Smooth muscle cell (in vitro differentiated cells): ENCODE results near the gene DSG1. TPM values are rescaled to one million over a fixed set of nuclear protein-coding genes. Genes with fewer than 3 reads are reported as not detected.

Source experiments
- DNase-seq: peaks from one replicate; lab custom pipeline; 2025; ENCODE audit not compliant: unreplicated experiment; lab: John Stamatoyannopoulos, UW
- H2AFZ ChIP-seq: fragments of 200-600 bp; sonication (generic); 2 replicates; pipeline ENCODE4 v1.6.0; 2016; ENCODE audit warnings: antibody characterized with exemption, low read depth, mild to moderate bottlenecking
- H3F3A ChIP-seq: fragments of 200-600 bp; sonication (generic); 2 replicates; pipeline ENCODE4 v1.6.0; 2017; ENCODE audit warnings: antibody characterized with exemption, low read depth
- H3K27ac ChIP-seq: fragments of 200-600 bp; sonication (generic); 2 replicates; pipeline ENCODE4 v1.5.1; 2016; ENCODE audit warnings: low read depth, mild to moderate bottlenecking
- H3K27me3 ChIP-seq: fragments of 200-600 bp; sonication (generic); 2 replicates; pipeline ENCODE4 v1.6.1; 2016; ENCODE audit warnings: low read depth, mild to moderate bottlenecking
- H3K36me3 ChIP-seq: fragments of 200-600 bp; sonication (generic); 2 replicates; pipeline ENCODE4 v1.5.1; 2016; ENCODE audit warnings: low read depth
- H3K4me1 ChIP-seq: fragments of 200-600 bp; sonication (generic); 2 replicates; pipeline ENCODE4 v1.5.1; 2016; ENCODE audit warnings: low read depth
- H3K4me2 ChIP-seq: fragments of 200-600 bp; sonication (generic); 2 replicates; pipeline ENCODE4 v1.6.0; 2016; ENCODE audit warnings: mild to moderate bottlenecking
- H3K4me3 ChIP-seq: fragments of 200-600 bp; sonication (generic); 2 replicates; pipeline ENCODE4 v1.5.1; 2016; ENCODE audit warnings: mild to moderate bottlenecking
- H3K79me2 ChIP-seq: fragments of 200-600 bp; sonication (generic); 2 replicates; pipeline ENCODE4 v1.6.0; 2016; ENCODE audit warnings: low read depth, mild to moderate bottlenecking
- H3K9ac ChIP-seq: fragments of 200-600 bp; sonication (generic); 2 replicates; pipeline ENCODE4 v1.6.0; 2016; ENCODE audit warnings: low read depth
- H3K9me3 ChIP-seq: fragments of 200-600 bp; sonication (generic); replicated peaks from 2 replicates; pipeline ENCODE4 v1.5.1; 2016; ENCODE audit warnings: low read depth
- H4K20me1 ChIP-seq: fragments of 200-600 bp; sonication (generic); 2 replicates; pipeline ENCODE4 v1.6.0; 2016; ENCODE audit warnings: low read depth
- WGBS: methylation state at CpG from one replicate; pipeline ENCODE4 v1.1.7; 2016; ENCODE audit warnings: low lambda C conversion rate; 5-methylcytosine and 5-hydroxymethylcytosine counted together
- polyA plus RNA-seq: library from polyadenylated mRNA; unstranded; fragments of >200 nt; fragmentation: Nextera tagmentation; extraction: Ambion mirVana; gene quantifications from 2 replicates; pipeline ENCODE4 v1.2.1, GENCODE V29; 2016
- small RNA-seq: library from RNA; depleted of rRNA; stranded (forward); fragments of <200 nt; gene quantifications from one replicate; pipeline ENCODE3, GENCODE V24; 2014
- total RNA-seq: library from RNA; depleted of rRNA; stranded (reverse); fragments of >200 nt; gene quantifications from 2 replicates; pipeline ENCODE4 v1.2.3, GENCODE V29; 2014
- TF ChIP-seq, protein P1 (sequence below): fragments of 200-600 bp; sonication (generic); IDR thresholded peaks from 2 replicates; pipeline ENCODE4 v1.5.1; 2017; ENCODE audit warnings: borderline replicate concordance, mild to moderate bottlenecking, antibody characterized with exemption; ENCODE audit not compliant: insufficient read depth, poor library complexity, severe bottlenecking

Gene DSG1
- total and polyA plus RNA-seq, 2 experiments from 2014 or later, result 5.0 to 65.5 TPM

GRCh38 chr18:31403409-31403808, 85.4 kb downstream of the DSG1 start:
- Histone ChIP-seq H3K9me3 (no peaks in the 10 kb centered on the region), H3K4me1 (peaks cover 10% of the 10 kb centered on the region)
- WGBS, result 65% methylated on average over 2 of the region's 2 CpGs

More at GRCh38 chr18:31403409-31403808, 85.4 kb downstream of the DSG1 start:
- DNase-seq, result no peak
- no peak overlapping the region for H3K4me3 ChIP-seq
- no peaks in the 10 kb centered on the region for H3K36me3 ChIP-seq
- H3K79me2 ChIP-seq, result no peaks in the 10 kb centered on the region
- TF ChIP-seq, protein P1, sequence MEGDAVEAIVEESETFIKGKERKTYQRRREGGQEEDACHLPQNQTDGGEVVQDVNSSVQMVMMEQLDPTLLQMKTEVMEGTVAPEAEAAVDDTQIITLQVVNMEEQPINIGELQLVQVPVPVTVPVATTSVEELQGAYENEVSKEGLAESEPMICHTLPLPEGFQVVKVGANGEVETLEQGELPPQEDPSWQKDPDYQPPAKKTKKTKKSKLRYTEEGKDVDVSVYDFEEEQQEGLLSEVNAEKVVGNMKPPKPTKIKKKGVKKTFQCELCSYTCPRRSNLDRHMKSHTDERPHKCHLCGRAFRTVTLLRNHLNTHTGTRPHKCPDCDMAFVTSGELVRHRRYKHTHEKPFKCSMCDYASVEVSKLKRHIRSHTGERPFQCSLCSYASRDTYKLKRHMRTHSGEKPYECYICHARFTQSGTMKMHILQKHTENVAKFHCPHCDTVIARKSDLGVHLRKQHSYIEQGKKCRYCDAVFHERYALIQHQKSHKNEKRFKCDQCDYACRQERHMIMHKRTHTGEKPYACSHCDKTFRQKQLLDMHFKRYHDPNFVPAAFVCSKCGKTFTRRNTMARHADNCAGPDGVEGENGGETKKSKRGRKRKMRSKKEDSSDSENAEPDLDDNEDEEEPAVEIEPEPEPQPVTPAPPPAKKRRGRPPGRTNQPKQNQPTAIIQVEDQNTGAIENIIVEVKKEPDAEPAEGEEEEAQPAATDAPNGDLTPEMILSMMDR, result no peak
- H3K4me2 ChIP-seq, result no peak overlapping the region
- H2AFZ ChIP-seq, result no peak overlapping the region
- H3K27me3 ChIP-seq, result no peaks in the 10 kb centered on the region
- H3K9ac ChIP-seq, result no peak overlapping the region
- H3K27ac ChIP-seq, result no peak overlapping the region
- H3F3A ChIP-seq, result peaks cover 6% of the 10 kb centered on the region
- H4K20me1 ChIP-seq, result no peaks in the 10 kb centered on the region

Small RNAs within 50 kb of the gene (small RNA-seq; reads per million reads assigned to genes)
- gene RF00019 (not detected), gene RNU6-167P (not detected)

Other genes with a start within 250 kb of the DSG1 start
- 78.8 and 80.9 TPM in 2 replicates for gene DSC2, start 215.7 kb upstream of the DSG1 start, total RNA-seq
- gene DSC2, start 215.7 kb upstream of the DSG1 start, polyA plus RNA-seq, result 15.6 and 36.1 TPM in 2 replicates
- gene DSC1, start 155.3 kb upstream of the DSG1 start, total RNA-seq, result 50.9 and 54.7 TPM in 2 replicates
- 2.1 and 5.0 TPM in 2 replicates for gene DSC1, start 155.3 kb upstream of the DSG1 start, polyA plus RNA-seq
- 0.27 and 0.94 TPM in 2 replicates for gene DSG4, start 58.6 kb downstream of the DSG1 start, total RNA-seq
- not detected in 2 replicates for gene DSG4, start 58.6 kb downstream of the DSG1 start, polyA plus RNA-seq
- 42.9 and 44.8 TPM in 2 replicates for gene DSG3, start 129.6 kb downstream of the DSG1 start, total RNA-seq
- 4.9 and 10.6 TPM in 2 replicates for gene DSG3, start 129.6 kb downstream of the DSG1 start, polyA plus RNA-seq
- 136 and 138 TPM in 2 replicates for gene DSG2, start 180.0 kb downstream of the DSG1 start, total RNA-seq
- gene DSG2, start 180.0 kb downstream of the DSG1 start, polyA plus RNA-seq, result 53.9 and 70.9 TPM in 2 replicates